Keratinocyte (primary cell): Measurements from ENCODE around the gene RIPPLY2. TPM values are rescaled to one million over a fixed set of nuclear protein-coding genes. Genes with fewer than 3 reads are reported as not detected.

Experiments used
- DNase-seq: peaks from one replicate; pipeline ENCODE4 v3.0.0-alpha.2; 2011; ENCODE audit warnings: low read depth, missing footprints, low spot score
- FAIRE-seq: peaks from 2 replicates; lab custom pipeline; 2011; peaks lifted over from hg19 to GRCh38; lab: Jason Lieb, UNC
- H2AFZ ChIP-seq: 2 replicates; pipeline ENCODE4 v1.6.0; 2012; ENCODE audit warnings: low read length, control low read depth, inconsistent platforms; ENCODE audit not compliant: control insufficient read depth
- H3K27ac ChIP-seq: 2 replicates; pipeline ENCODE4 v1.5.1; 2011; ENCODE audit warnings: low read length; ENCODE audit not compliant: control insufficient read depth, insufficient read depth
- H3K27me3 ChIP-seq: 3 replicates; pipeline ENCODE4 v1.6.0; 2011; ENCODE audit warnings: low read length; ENCODE audit not compliant: control insufficient read depth, insufficient read depth; ENCODE audit errors: extremely low read depth
- H3K36me3 ChIP-seq, 2 experiments: 2 replicates in 1 of 2; 3 replicates in 1 of 2; pipeline ENCODE4 v1.5.1; 2011; ENCODE audit warnings: low read length in 2 of 2, mild to moderate bottlenecking in 1 of 2; ENCODE audit not compliant: control insufficient read depth in 2 of 2, insufficient read depth in 2 of 2; ENCODE audit errors: extremely low read depth in 1 of 2
- H3K4me1 ChIP-seq: 3 replicates; pipeline ENCODE4 v1.5.1; 2011; ENCODE audit warnings: low read length; ENCODE audit not compliant: control insufficient read depth, insufficient read depth; ENCODE audit errors: extremely low read depth
- H3K4me2 ChIP-seq: 3 replicates; pipeline ENCODE4 v1.6.0; 2011; ENCODE audit warnings: low read depth, low read length; ENCODE audit not compliant: control insufficient read depth, insufficient read depth; ENCODE audit errors: extremely low read depth
- H3K4me3 ChIP-seq, 3 experiments: fragments of 200-600 bp in 1 of 3; sonication (generic) in 1 of 3; 2 replicates in 2 of 3; 3 replicates in 1 of 3; pipeline ENCODE4 v1.5.1; 2011 to 2016; ENCODE audit warnings: low read length in 3 of 3, mild to moderate bottlenecking in 3 of 3, control low read depth in 2 of 3, inconsistent platforms in 1 of 3, low read depth in 1 of 3, mixed read lengths in 1 of 3, mixed run types in 1 of 3, moderate library complexity in 1 of 3; ENCODE audit not compliant: control insufficient read depth in 2 of 3, insufficient read depth in 2 of 3; ENCODE audit errors: extremely low read depth in 1 of 3
- H3K79me2 ChIP-seq: 2 replicates; pipeline ENCODE4 v1.6.0; 2012; ENCODE audit warnings: low read length; ENCODE audit not compliant: control insufficient read depth, insufficient read depth
- H3K9ac ChIP-seq: 3 replicates; pipeline ENCODE4 v1.6.0; 2011; ENCODE audit warnings: low read length; ENCODE audit not compliant: control insufficient read depth, insufficient read depth; ENCODE audit errors: extremely low read depth
- H3K9me1 ChIP-seq: 3 replicates; pipeline ENCODE4 v1.6.0; 2011; ENCODE audit warnings: low read length; ENCODE audit not compliant: control insufficient read depth, insufficient read depth; ENCODE audit errors: extremely low read depth
- H3K9me3 ChIP-seq: 2 replicates; pipeline ENCODE4 v1.5.1; 2012; ENCODE audit warnings: low read depth, low read length; ENCODE audit not compliant: control insufficient read depth
- H4K20me1 ChIP-seq: 3 replicates; pipeline ENCODE4 v1.6.0; 2011; ENCODE audit warnings: low read length; ENCODE audit not compliant: control insufficient read depth, insufficient read depth; ENCODE audit errors: extremely low read depth
- EZH2 ChIP-seq: IDR thresholded peaks from one replicate; pipeline ENCODE4 v1.6.1; 2012; ENCODE audit warnings: inconsistent platforms, mild to moderate bottlenecking, low read length, moderate library complexity
- dilution Hi-C: fragments of 300-500 bp; cut with MboI; formaldehyde crosslinking; loops from one replicate; pipeline ENCODE4 v1.7.0; 2020; ENCODE audit warnings: low sequenced_read_pairs; ENCODE audit not compliant: extremely low pct_ligation_motif_present
- polyA plus RNA-seq, 5 experiments: library from polyadenylated mRNA; depleted of rRNA in 3 of 5; stranded (reverse) in 3 of 5; stranded (forward) in 1 of 5; unstranded in 1 of 5; fragments of >200 nt; gene quantifications; 1 replicate in 1 of 5; 2 replicates in 3 of 5; 3 replicates in 1 of 5; pipeline versions ENCODE4 v1.2.1 to v1.2.3, GENCODE V29; 2011 to 2012; ENCODE audit warnings: missing spikeins in 2 of 5, low read depth in 1 of 5, low replicate concordance in 1 of 5
- TF ChIP-seq, protein P1 (sequence below), 3 experiments: IDR thresholded peaks in 1 of 3; conservative IDR thresholded peaks in 1 of 3; optimal IDR thresholded peaks in 1 of 3; 2 replicates in 2 of 3; 3 replicates in 1 of 3; pipeline versions ENCODE3 to v1.5.1; 2011; ENCODE audit warnings: low read length in 3 of 3, mild to moderate bottlenecking in 3 of 3, moderate library complexity in 2 of 3, control low read depth in 1 of 3, inconsistent platforms in 1 of 3; ENCODE audit not compliant: insufficient read depth in 2 of 3; ENCODE audit errors: extremely low read depth in 1 of 3

Gene RIPPLY2
- polyA plus RNA-seq, 1 donor (not counting 4 experiments of a cell fraction or from before 2014, with no cell fraction given): 0.60 TPM

DNA sequence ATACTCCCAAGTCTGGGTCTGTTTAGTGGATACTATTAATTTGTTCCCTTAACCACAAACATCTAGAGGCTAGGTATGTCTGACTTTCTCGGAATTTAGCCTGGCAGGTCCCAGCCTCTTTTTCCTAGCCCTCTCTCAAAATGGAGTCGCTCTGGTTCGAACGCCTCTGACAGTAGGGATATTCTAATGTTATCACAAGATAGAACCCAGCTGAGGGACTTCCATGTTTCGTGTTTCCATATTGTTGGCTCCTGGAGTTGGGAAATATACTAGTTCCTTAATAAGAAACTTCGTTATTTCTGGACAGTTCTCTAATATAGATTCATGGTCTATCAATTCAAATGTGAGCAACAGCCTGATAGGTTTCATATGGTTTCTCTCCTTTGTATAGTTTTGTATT is 22.7 kb downstream of the RIPPLY2 start:
- Histone ChIP-seq H2AFZ (no peak overlapping the region), H3K4me3 (no peak overlapping the region), H3K27me3 (no peaks in the 10 kb centered on the region), H3K36me3 (no peaks in the 10 kb centered on the region), H3K4me2 (no peak overlapping the region), H4K20me1 (no peaks in the 10 kb centered on the region), H3K27ac (no peak overlapping the region), H3K79me2 (peaks cover 4% of the 10 kb centered on the region), H3K4me1 (no peaks in the 10 kb centered on the region), H3K9me1 (no peaks in the 10 kb centered on the region), H3K9ac (no peak overlapping the region), H3K9me3 (no peaks in the 10 kb centered on the region)
- FAIRE-seq: no peak
- DNase-seq: no peak
- dilution Hi-C loops: no loop called here
- no peak for TF ChIP-seq EZH2
- TF ChIP-seq, protein P1, sequence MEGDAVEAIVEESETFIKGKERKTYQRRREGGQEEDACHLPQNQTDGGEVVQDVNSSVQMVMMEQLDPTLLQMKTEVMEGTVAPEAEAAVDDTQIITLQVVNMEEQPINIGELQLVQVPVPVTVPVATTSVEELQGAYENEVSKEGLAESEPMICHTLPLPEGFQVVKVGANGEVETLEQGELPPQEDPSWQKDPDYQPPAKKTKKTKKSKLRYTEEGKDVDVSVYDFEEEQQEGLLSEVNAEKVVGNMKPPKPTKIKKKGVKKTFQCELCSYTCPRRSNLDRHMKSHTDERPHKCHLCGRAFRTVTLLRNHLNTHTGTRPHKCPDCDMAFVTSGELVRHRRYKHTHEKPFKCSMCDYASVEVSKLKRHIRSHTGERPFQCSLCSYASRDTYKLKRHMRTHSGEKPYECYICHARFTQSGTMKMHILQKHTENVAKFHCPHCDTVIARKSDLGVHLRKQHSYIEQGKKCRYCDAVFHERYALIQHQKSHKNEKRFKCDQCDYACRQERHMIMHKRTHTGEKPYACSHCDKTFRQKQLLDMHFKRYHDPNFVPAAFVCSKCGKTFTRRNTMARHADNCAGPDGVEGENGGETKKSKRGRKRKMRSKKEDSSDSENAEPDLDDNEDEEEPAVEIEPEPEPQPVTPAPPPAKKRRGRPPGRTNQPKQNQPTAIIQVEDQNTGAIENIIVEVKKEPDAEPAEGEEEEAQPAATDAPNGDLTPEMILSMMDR (optimal IDR thresholded peaks at IDR 0.05 in 1 of 3, IDR thresholded peaks at IDR 0.05 in 1 of 3, conservative IDR thresholded peaks at IDR 0.05 in 1 of 3; ENCODE audit: extremely low read depth in 1 of 3, insufficient read depth in 2 of 3, low read length in 3 of 3): no peak

DNA sequence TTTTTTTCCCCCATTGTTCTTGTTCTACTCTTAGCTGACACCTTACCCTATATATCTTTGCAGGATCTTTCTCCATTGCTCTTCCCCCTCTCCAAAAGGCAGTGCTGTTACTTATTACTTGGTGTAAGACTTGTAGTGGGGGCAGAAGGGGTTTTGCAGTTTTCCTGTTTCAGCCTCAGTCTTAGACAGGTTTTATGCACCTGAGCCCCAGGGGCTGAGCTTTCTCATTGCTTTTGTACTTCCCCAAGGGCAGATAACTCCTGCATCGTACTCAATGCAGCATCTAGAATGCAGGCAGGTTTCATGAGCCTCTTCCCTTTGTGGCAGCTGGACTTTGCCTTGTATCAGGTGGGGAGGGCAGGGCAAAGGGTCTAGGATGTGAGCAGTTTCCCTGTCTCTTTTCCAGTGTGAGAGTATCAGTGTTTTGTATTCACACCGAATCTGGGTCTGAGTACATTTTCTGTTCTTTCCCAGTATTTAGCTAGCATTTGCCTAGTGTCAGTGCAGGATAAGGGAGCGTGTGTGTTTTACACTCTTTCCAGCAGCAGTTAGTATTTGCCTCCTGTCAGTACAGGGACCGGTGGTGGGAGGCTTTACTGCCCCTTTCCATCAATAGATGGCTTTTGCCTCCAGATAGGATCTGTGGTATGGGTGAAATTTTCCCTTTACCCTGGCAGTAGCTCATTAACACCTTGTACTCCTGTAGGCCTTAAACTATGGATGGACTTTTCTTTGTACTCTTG is 25.9 kb downstream of the RIPPLY2 start:
- Histone ChIP-seq H3K9me1 (no peaks in the 10 kb centered on the region), H2AFZ (no peak overlapping the region), H3K36me3 (no peaks in the 10 kb centered on the region), H3K9me3 (no peaks in the 10 kb centered on the region), H3K79me2 (peaks cover 2% of the 10 kb centered on the region), H3K27ac (no peak overlapping the region), H3K4me3 (no peak overlapping the region), H3K9ac (no peak overlapping the region), H3K27me3 (no peaks in the 10 kb centered on the region), H3K4me2 (no peak overlapping the region), H4K20me1 (no peaks in the 10 kb centered on the region), H3K4me1 (no peaks in the 10 kb centered on the region)
- FAIRE-seq (no peak), DNase-seq (no peak)
- TF ChIP-seq, protein P1 (optimal IDR thresholded peaks at IDR 0.05 in 1 of 3, IDR thresholded peaks at IDR 0.05 in 1 of 3, conservative IDR thresholded peaks at IDR 0.05 in 1 of 3; ENCODE audit: extremely low read depth in 1 of 3, insufficient read depth in 2 of 3, low read length in 3 of 3): no peak
- TF ChIP-seq EZH2: no peak
- dilution Hi-C loops: no loop called here
